ENCODE data around the gene FAM156A.

FAM156A gene

GRCh38 chrX:52983321-52984000, 25.1 kb upstream of the FAM156A start:
- H4K20me1 ChIP-seq (ENCODE audit: insufficient read depth, low read length) = no peaks in the 10 kb centered on the region
- H3K4me1 ChIP-seq (ENCODE audit: insufficient read depth, low read length) = no peaks in the 10 kb centered on the region
- H3K27me3 ChIP-seq (ENCODE audit: insufficient read depth, low read length, poor library complexity) = no peaks in the 10 kb centered on the region
- no peaks in the 10 kb centered on the region for H3K36me3 ChIP-seq (ENCODE audit: insufficient read depth, low read length)
- H3K4me2 ChIP-seq (ENCODE audit: insufficient read depth, low read length) = no peak overlapping the region
- ATAC-seq (ENCODE audit: insufficient read depth, low read depth) (no peak), DNase-seq (no peak)
- H3K27ac ChIP-seq (ENCODE audit: low read length) = no peak overlapping the region
- no peak overlapping the region for H3K4me3 ChIP-seq (ENCODE audit: low read depth in 1 of 2, low read length in 2 of 2)
- H2AFZ ChIP-seq (ENCODE audit: low read depth, low read length) = no peak overlapping the region
- no peak overlapping the region for H3K9ac ChIP-seq (ENCODE audit: low read depth, low read length)
- H3K79me2 ChIP-seq (ENCODE audit: insufficient read depth, low read length) = peaks cover 6% of the 10 kb centered on the region; the same call in 1 of the 2 replicates
- no peaks in the 10 kb centered on the region for H3K9me3 ChIP-seq (ENCODE audit: insufficient read depth, low read length, severe bottlenecking)
- TF ChIP-seq EZH2 (IDR thresholded peaks at IDR 0.05; ENCODE audit: borderline replicate concordance, low read depth, low read length, severe bottlenecking) (no peak), CTCF (IDR thresholded peaks at IDR 0.05; ENCODE audit: borderline replicate concordance, extremely low read depth, low read length, poor library complexity, severe bottlenecking) (no peak)

- Histone ChIP-seq H3K36me3 (ENCODE audit: insufficient read depth, low read length) (no peaks in the 10 kb centered on the region), H4K20me1 (ENCODE audit: insufficient read depth, low read length) (no peaks in the 10 kb centered on the region; the same call in 1 of the 2 replicates), H3K4me1 (ENCODE audit: insufficient read depth, low read length) (no peaks in the 10 kb centered on the region), H3K79me2 (ENCODE audit: insufficient read depth, low read length) (peaks cover 4% of the 10 kb centered on the region; the same call in 1 of the 2 replicates), H3K9me3 (ENCODE audit: insufficient read depth, low read length, severe bottlenecking) (no peaks in the 10 kb centered on the region), H3K4me2 (ENCODE audit: insufficient read depth, low read length) (no peak overlapping the region), H2AFZ (ENCODE audit: low read depth, low read length) (no peak overlapping the region), H3K9ac (ENCODE audit: low read depth, low read length) (no peak overlapping the region), H3K27ac (ENCODE audit: low read length) (no peak overlapping the region), H3K4me3 (ENCODE audit: low read depth in 1 of 2, low read length in 2 of 2) (no peak overlapping the region), H3K27me3 (ENCODE audit: insufficient read depth, low read length, poor library complexity) (no peaks in the 10 kb centered on the region)
- ATAC-seq (ENCODE audit: insufficient read depth, low read depth) = no peak
- TF ChIP-seq CTCF (IDR thresholded peaks at IDR 0.05; ENCODE audit: borderline replicate concordance, extremely low read depth, low read length, poor library complexity, severe bottlenecking) (no peak), EZH2 (IDR thresholded peaks at IDR 0.05; ENCODE audit: borderline replicate concordance, low read depth, low read length, severe bottlenecking) (no peak)
- DNase-seq = no peak
These were observed 21.7 kb upstream of the FAM156A start for GRCh38 chrX:52979993-52980392.

- Histone ChIP-seq H3K79me2 (ENCODE audit: insufficient read depth, low read length) (peaks cover 4% of the 10 kb centered on the region; the same call in 1 of the 2 replicates), H3K4me2 (ENCODE audit: insufficient read depth, low read length) (no peak overlapping the region), H3K9me3 (ENCODE audit: insufficient read depth, low read length, severe bottlenecking) (no peaks in the 10 kb centered on the region), H3K9ac (ENCODE audit: low read depth, low read length) (no peak overlapping the region), H2AFZ (ENCODE audit: low read depth, low read length) (no peak overlapping the region), H3K4me3 (ENCODE audit: low read depth in 1 of 2, low read length in 2 of 2) (no peak overlapping the region), H4K20me1 (ENCODE audit: insufficient read depth, low read length) (no peaks in the 10 kb centered on the region; the same call in 1 of the 2 replicates), H3K27me3 (ENCODE audit: insufficient read depth, low read length, poor library complexity) (no peaks in the 10 kb centered on the region), H3K4me1 (ENCODE audit: insufficient read depth, low read length) (no peaks in the 10 kb centered on the region), H3K27ac (ENCODE audit: low read length) (no peak overlapping the region), H3K36me3 (ENCODE audit: insufficient read depth, low read length) (no peaks in the 10 kb centered on the region)
- ATAC-seq (ENCODE audit: insufficient read depth, low read depth) (no peak), DNase-seq (no peak)
- TF ChIP-seq CTCF (IDR thresholded peaks at IDR 0.05; ENCODE audit: borderline replicate concordance, extremely low read depth, low read length, poor library complexity, severe bottlenecking) = no peak
- no peak for TF ChIP-seq EZH2 (IDR thresholded peaks at IDR 0.05; ENCODE audit: borderline replicate concordance, low read depth, low read length, severe bottlenecking)
These were observed 21.2 kb upstream of the FAM156A start for GRCh38 chrX:52979568-52979967.
